ENCODE data around the gene ZNF574.

Gene ZNF574

GRCh38 chr19:42042455-42043170 lies 33.4 kb upstream of the ZNF574 start:
- TF ChIP-seq SIN3A (IDR thresholded peaks at IDR 0.05; ENCODE audit: borderline replicate concordance, insufficient read depth, low read length): no peak
- no peak for TF ChIP-seq REST (IDR thresholded peaks at IDR 0.05; ENCODE audit: insufficient read depth in 1 of 2, low read depth in 2 of 2, low read length in 2 of 2)
- no peak for TF ChIP-seq TAF1 (IDR thresholded peaks at IDR 0.05; ENCODE audit: borderline replicate concordance, insufficient read depth, low read length)

- TF ChIP-seq REST (IDR thresholded peaks at IDR 0.05; ENCODE audit: insufficient read depth in 1 of 2, low read depth in 2 of 2, low read length in 2 of 2) (no peak), SIN3A (IDR thresholded peaks at IDR 0.05; ENCODE audit: borderline replicate concordance, insufficient read depth, low read length) (no peak), FOXP2 (optimal IDR thresholded peaks at IDR 0.05; ENCODE audit: borderline replicate concordance, extremely low read depth, extremely low read length, insufficient read depth) (no peak), POLR2AphosphoS5 (IDR thresholded peaks at IDR 0.05; ENCODE audit: low read depth, low read length) (no peak), TAF1 (IDR thresholded peaks at IDR 0.05; ENCODE audit: borderline replicate concordance, insufficient read depth, low read length) (no peak)
Observed at GRCh38 chr19:42045575-42045974, 30.4 kb upstream of the ZNF574 start.

DNA sequence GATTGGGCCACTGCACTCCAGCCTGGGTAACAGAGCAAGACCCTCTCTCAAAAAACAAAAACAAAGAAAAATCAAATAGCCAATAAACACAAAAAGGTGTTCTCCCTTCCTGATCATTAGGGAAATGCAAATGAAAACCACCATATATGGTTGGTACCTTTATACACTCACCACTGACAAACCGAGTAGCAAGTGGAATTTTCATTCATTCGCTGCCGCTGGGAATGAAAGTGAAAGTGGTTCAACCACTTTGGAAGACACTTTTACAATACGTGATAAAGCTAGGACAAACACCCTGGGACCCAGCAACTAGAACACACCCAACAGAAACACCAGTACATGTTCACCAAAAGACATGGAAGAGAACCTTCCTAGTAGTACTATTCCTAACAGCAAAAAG lies 27.0 kb upstream of the ZNF574 start:
- no peak for TF ChIP-seq FOXP2 (optimal IDR thresholded peaks at IDR 0.05; ENCODE audit: borderline replicate concordance, extremely low read depth, extremely low read length, insufficient read depth)
- no peak for TF ChIP-seq POLR2AphosphoS5 (IDR thresholded peaks at IDR 0.05; ENCODE audit: low read depth, low read length)
- no peak for TF ChIP-seq SIN3A (IDR thresholded peaks at IDR 0.05; ENCODE audit: borderline replicate concordance, insufficient read depth, low read length)
- TF ChIP-seq REST (IDR thresholded peaks at IDR 0.05; ENCODE audit: insufficient read depth in 1 of 2, low read depth in 2 of 2, low read length in 2 of 2): no peak
- TF ChIP-seq TAF1 (IDR thresholded peaks at IDR 0.05; ENCODE audit: borderline replicate concordance, insufficient read depth, low read length): no peak

DNA sequence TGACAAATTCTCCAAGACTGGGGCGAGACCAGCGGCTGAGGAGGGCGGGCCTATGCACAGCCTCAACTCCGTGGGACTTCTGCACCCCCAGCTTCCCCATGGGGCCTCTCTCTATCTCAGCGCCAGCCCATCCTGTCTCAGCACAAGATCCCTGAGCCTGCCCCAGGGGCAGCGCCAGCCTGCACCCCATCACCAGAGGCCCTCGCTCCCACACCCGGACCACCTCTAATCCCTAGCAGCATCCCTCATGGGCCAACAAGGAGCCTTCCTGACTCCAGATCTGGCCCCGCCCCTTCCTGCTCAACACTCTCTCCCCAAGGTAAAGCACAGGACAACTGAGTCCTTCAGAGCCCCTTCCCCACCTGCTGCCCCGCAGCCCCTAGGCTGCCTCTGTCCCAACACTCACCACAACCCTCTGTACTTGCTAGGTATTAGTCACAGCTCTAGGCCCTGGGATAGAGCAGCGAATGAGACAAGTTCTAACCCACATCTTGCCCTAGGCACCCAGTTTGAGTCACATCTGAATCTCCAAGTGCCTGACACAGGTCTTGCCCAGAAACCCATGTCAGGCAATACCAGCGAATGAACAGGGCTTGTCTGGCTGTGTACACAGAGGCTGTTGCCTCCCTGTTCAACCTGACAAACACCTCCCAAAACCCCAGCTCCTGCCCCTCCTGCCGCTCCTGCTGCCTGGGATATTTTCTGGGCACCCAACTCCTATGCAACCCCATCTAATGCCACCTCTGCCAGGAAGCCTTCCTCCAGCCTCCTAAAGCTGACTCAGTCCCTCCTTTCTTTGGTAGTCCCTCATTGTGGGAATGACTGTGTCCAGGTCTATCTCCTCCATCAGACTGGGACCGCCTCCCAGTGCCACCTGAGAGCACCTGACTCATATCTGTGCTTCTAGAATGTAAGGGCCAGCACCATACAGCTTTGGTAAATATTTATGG lies 24.5 kb upstream of the ZNF574 start:
- TF ChIP-seq TAF1 (IDR thresholded peaks at IDR 0.05; ENCODE audit: borderline replicate concordance, insufficient read depth, low read length): no peak
- no peak for TF ChIP-seq SIN3A (IDR thresholded peaks at IDR 0.05; ENCODE audit: borderline replicate concordance, insufficient read depth, low read length)
- TF ChIP-seq REST (IDR thresholded peaks at IDR 0.05; ENCODE audit: insufficient read depth in 1 of 2, low read depth in 2 of 2, low read length in 2 of 2): no peak
- TF ChIP-seq FOXP2 (optimal IDR thresholded peaks at IDR 0.05; ENCODE audit: borderline replicate concordance, extremely low read depth, extremely low read length, insufficient read depth): no peak
- no peak for TF ChIP-seq POLR2AphosphoS5 (IDR thresholded peaks at IDR 0.05; ENCODE audit: low read depth, low read length)
